H1 (cell line): Measurements from ENCODE around the gene MAP6. TPM values are rescaled to one million over a fixed set of nuclear protein-coding genes. Genes with fewer than 3 reads are reported as not detected.

Source experiments
- CTCF ChIA-PET: fragments of 300-600 bp; sonication (Branson Sonifier 250); formaldehyde crosslinking; loops from one replicate; lab custom pipeline; 2021; ENCODE audit not compliant: partially characterized antibody; lab: Charles Lee
- POLR2A ChIA-PET: fragments of 300-600 bp; sonication (Branson Sonifier 250); formaldehyde crosslinking; loops from one replicate; lab custom pipeline; 2021; ENCODE audit warnings: inconsistent platforms; ENCODE audit not compliant: partially characterized antibody; lab: Charles Lee
- DNase-seq, 2 experiments: peaks; one replicate each; pipeline versions ENCODE4 v3.0.0 to v3.0.0-alpha.2; 2010 to 2022; ENCODE audit warnings: low spot score in 2 of 2, low read depth in 1 of 2, mixed read lengths in 1 of 2
- FAIRE-seq: peaks from 2 replicates; lab custom pipeline; 2011; peaks lifted over from hg19 to GRCh38; lab: Jason Lieb, UNC
- H2AFZ ChIP-seq: 2 replicates; pipeline ENCODE4 v1.8.1; 2012; ENCODE audit warnings: low read length, inconsistent platforms
- H2AK5ac ChIP-seq: 2 replicates; pipeline ENCODE4 v1.6.1; 2013; ENCODE audit warnings: low read depth, low read length
- H2BK120ac ChIP-seq: replicated peaks from 2 replicates; pipeline ENCODE3; 2013; ENCODE audit warnings: low read depth, low read length, inconsistent platforms
- H2BK12ac ChIP-seq: 2 replicates; pipeline ENCODE4 v1.6.1; 2013; ENCODE audit warnings: low read depth, low read length
- H2BK15ac ChIP-seq: 2 replicates; pipeline ENCODE4 v1.6.1; 2013; ENCODE audit warnings: low read length
- H2BK20ac ChIP-seq: 2 replicates; pipeline ENCODE4 v1.6.1; 2013; ENCODE audit warnings: low read length
- H2BK5ac ChIP-seq: 2 replicates; pipeline ENCODE4 v1.6.1; 2013; ENCODE audit warnings: low read depth, low read length
- H3K14ac ChIP-seq: 2 replicates; pipeline ENCODE4 v1.6.1; 2013; ENCODE audit warnings: inconsistent platforms; ENCODE audit not compliant: insufficient read length
- H3K18ac ChIP-seq: 2 replicates; pipeline ENCODE4 v1.6.1; 2013; ENCODE audit warnings: low read length; ENCODE audit errors: extremely low read depth
- H3K23ac ChIP-seq: 2 replicates; pipeline ENCODE4 v1.6.1; 2013; ENCODE audit warnings: inconsistent platforms; ENCODE audit not compliant: insufficient read length
- H3K23me2 ChIP-seq: 2 replicates; pipeline ENCODE4 v1.6.1; 2013; ENCODE audit warnings: low read depth, low read length
- H3K27ac ChIP-seq: 2 replicates; pipeline ENCODE4 v1.6.1; 2011; ENCODE audit warnings: low read depth, low read length, inconsistent platforms
- H3K27me3 ChIP-seq, 4 experiments: replicated peaks in 1 of 4; 1 replicate in 1 of 4; 2 replicates in 3 of 4; pipeline versions ENCODE4 v1.6.1 to v1.8.1; 2011 to 2013; ENCODE audit warnings: low read length in 3 of 4, mild to moderate bottlenecking in 3 of 4, inconsistent platforms in 2 of 4, mixed read lengths in 2 of 4, moderate library complexity in 1 of 4; ENCODE audit not compliant: control insufficient read depth in 3 of 4, insufficient read depth in 3 of 4; ENCODE audit errors: extremely low read depth in 1 of 4
- H3K36me3 ChIP-seq, 4 experiments: 2 replicates each; pipeline versions ENCODE4 v1.6.1 to v1.8.1; 2011 to 2013; ENCODE audit warnings: mild to moderate bottlenecking in 4 of 4, low read length in 3 of 4, moderate library complexity in 2 of 4, control low read depth in 1 of 4, inconsistent platforms in 1 of 4; ENCODE audit not compliant: insufficient read depth in 4 of 4, control insufficient read depth in 2 of 4
- H3K4ac ChIP-seq: replicated peaks from 2 replicates; pipeline ENCODE3; 2013; ENCODE audit warnings: low read length, low read depth, mixed read lengths, inconsistent platforms; ENCODE audit not compliant: insufficient read length
- H3K4me1 ChIP-seq, 4 experiments: replicated peaks in 1 of 4; 1 replicate in 1 of 4; 2 replicates in 3 of 4; pipeline versions ENCODE4 v1.6.1 to v1.8.1; 2011 to 2013; ENCODE audit warnings: low read length in 3 of 4, inconsistent platforms in 2 of 4, mixed read lengths in 1 of 4; ENCODE audit not compliant: insufficient read depth in 4 of 4, control insufficient read depth in 3 of 4
- H3K4me2 ChIP-seq, 2 experiments: 2 replicates each; pipeline versions ENCODE4 v1.6.1 to v1.8.1; 2011 to 2013; ENCODE audit warnings: low read depth in 2 of 2, low read length in 2 of 2, control low read depth in 1 of 2, inconsistent platforms in 1 of 2, mild to moderate bottlenecking in 1 of 2; ENCODE audit not compliant: insufficient read depth in 1 of 2
- H3K4me3 ChIP-seq, 4 experiments: fragments of 200-600, 300-600 bp in 1 of 4; sonication (generic), shearing (Covaris generic), sonication (Bioruptor Twin) in 1 of 4; 2 replicates each; pipeline versions ENCODE4 v1.5.1 to v1.8.1; 2011 to 2016; ENCODE audit warnings: low read length in 4 of 4, low read depth in 3 of 4, control low read depth in 2 of 4, inconsistent platforms in 2 of 4, mild to moderate bottlenecking in 2 of 4, mixed read lengths in 1 of 4, moderate library complexity in 1 of 4; ENCODE audit not compliant: insufficient read depth in 2 of 4; ENCODE audit errors: extremely low read depth in 1 of 4
- H3K56ac ChIP-seq: replicated peaks from 2 replicates; pipeline ENCODE3; 2013; ENCODE audit warnings: low read depth, mild to moderate bottlenecking, mixed read lengths, low read length, inconsistent platforms; ENCODE audit not compliant: insufficient read length
- H3K79me1 ChIP-seq: 2 replicates; pipeline ENCODE4 v1.6.1; 2013; ENCODE audit warnings: low read depth, low read length, control low read depth
- H3K79me2 ChIP-seq, 2 experiments: 2 replicates each; pipeline versions ENCODE4 v1.6.1 to v1.8.1; 2012 to 2013; ENCODE audit warnings: low read length in 2 of 2, mild to moderate bottlenecking in 2 of 2, inconsistent platforms in 1 of 2; ENCODE audit not compliant: insufficient read depth in 2 of 2, control insufficient read depth in 1 of 2
- H3K9ac ChIP-seq, 4 experiments: replicated peaks in 1 of 4; 1 replicate in 1 of 4; 2 replicates in 3 of 4; pipeline versions ENCODE4 v1.6.1 to v1.8.1; 2011 to 2013; ENCODE audit warnings: low read depth in 3 of 4, low read length in 3 of 4, control low read depth in 2 of 4, mild to moderate bottlenecking in 2 of 4, moderate library complexity in 2 of 4, inconsistent platforms in 1 of 4; ENCODE audit errors: extremely low read depth in 1 of 4
- H3K9me3 ChIP-seq, 2 experiments: 2 replicates each; pipeline versions ENCODE4 v1.6.1 to v1.8.1; 2012 to 2013; ENCODE audit warnings: mild to moderate bottlenecking in 2 of 2, moderate library complexity in 2 of 2, control low read depth in 1 of 2, inconsistent platforms in 1 of 2, low read depth in 1 of 2, low read length in 1 of 2, mixed read lengths in 1 of 2; ENCODE audit not compliant: insufficient read depth in 2 of 2
- H4K20me1 ChIP-seq, 2 experiments: replicated peaks in 1 of 2; 2 replicates each; pipeline versions ENCODE3 to v1.8.1; 2011 to 2013; ENCODE audit warnings: inconsistent platforms in 2 of 2, low read length in 2 of 2, mild to moderate bottlenecking in 1 of 2; ENCODE audit not compliant: insufficient read depth in 2 of 2, control insufficient read depth in 1 of 2
- H4K5ac ChIP-seq: 2 replicates; pipeline ENCODE4 v1.6.1; 2013; ENCODE audit warnings: low read length, low read depth, mixed read lengths, inconsistent platforms; ENCODE audit not compliant: insufficient read length
- H4K8ac ChIP-seq: 2 replicates; pipeline ENCODE4 v1.8.0; 2013; ENCODE audit warnings: mild to moderate bottlenecking, moderate library complexity, low read length, inconsistent platforms; ENCODE audit not compliant: insufficient read depth; ENCODE audit errors: extremely low read depth
- H4K91ac ChIP-seq: replicated peaks from 2 replicates; pipeline ENCODE3; 2013; ENCODE audit warnings: low read length, mixed read lengths, inconsistent platforms; ENCODE audit not compliant: insufficient read length
- BCL11A ChIP-seq, 2 experiments: IDR thresholded peaks; one replicate each; pipeline ENCODE4 v1.6.1; 2011; ENCODE audit warnings: low read depth in 2 of 2, low read length in 2 of 2, mild to moderate bottlenecking in 2 of 2
- CEBPB ChIP-seq: IDR thresholded peaks from 2 replicates; pipeline ENCODE4 v1.6.1; 2012; ENCODE audit warnings: low read depth, low read length
- EZH2 ChIP-seq: fragments of 200-600 bp; sonication (generic); IDR thresholded peaks from 2 replicates; pipeline ENCODE4 v1.7.1; 2012; ENCODE audit warnings: low read depth, mild to moderate bottlenecking, moderate library complexity, low read length, inconsistent platforms; ENCODE audit not compliant: severe bottlenecking
- GABPA ChIP-seq: IDR thresholded peaks from 2 replicates; pipeline ENCODE4 v1.6.1; 2011; ENCODE audit warnings: mild to moderate bottlenecking, low read length, moderate library complexity, borderline replicate concordance; ENCODE audit not compliant: insufficient read depth
- HDAC6 ChIP-seq: IDR thresholded peaks from one replicate; pipeline ENCODE4 v1.7.1; 2012; ENCODE audit warnings: low read depth, mild to moderate bottlenecking, inconsistent platforms, low read length, moderate library complexity
- POLR2A ChIP-seq, 2 experiments: IDR thresholded peaks; 1 replicate in 1 of 2; 2 replicates in 1 of 2; pipeline ENCODE4 v1.6.1; 2011; ENCODE audit warnings: low read depth in 2 of 2, low read length in 2 of 2, mild to moderate bottlenecking in 2 of 2; ENCODE audit errors: control extremely low read depth in 1 of 2
- RAD21 ChIP-seq, 2 experiments: IDR thresholded peaks in 1 of 2; conservative IDR thresholded peaks in 1 of 2; 2 replicates each; pipeline ENCODE4 v1.6.1; 2011; ENCODE audit warnings: low read depth in 2 of 2, low read length in 2 of 2, improper control_type of control experiment in 1 of 2, inconsistent platforms in 1 of 2, mild to moderate bottlenecking in 1 of 2, moderate library complexity in 1 of 2
- RBBP5 ChIP-seq: IDR thresholded peaks from 2 replicates; pipeline ENCODE4 v1.7.1; 2012; ENCODE audit warnings: low read depth, mild to moderate bottlenecking, inconsistent platforms, low read length, moderate library complexity, borderline replicate concordance
- RFX5 ChIP-seq: IDR thresholded peaks from 2 replicates; pipeline ENCODE4 v1.6.1; 2011; ENCODE audit warnings: low read depth, low read length, improper control_type of control experiment, borderline replicate concordance
- SP1 ChIP-seq: IDR thresholded peaks from 2 replicates; pipeline ENCODE4 v1.6.1; 2011; ENCODE audit warnings: low read depth, low read length
- SRF ChIP-seq: IDR thresholded peaks from 2 replicates; pipeline ENCODE4 v1.6.1; 2011; ENCODE audit warnings: mild to moderate bottlenecking, low read depth, low read length, moderate library complexity
- TEAD4 ChIP-seq: IDR thresholded peaks from 2 replicates; pipeline ENCODE4 v1.6.1; 2012; ENCODE audit warnings: low read depth, low read length, inconsistent platforms, mixed read lengths
- WGBS, 2 experiments: shearing (Covaris generic) in 1 of 2; methylation state at CpG; one replicate each; pipeline versions ENCODE4 v1.1.6 to v1.1.7; 2013 to 2015; ENCODE audit warnings: low lambda C conversion rate in 2 of 2, mixed read lengths in 2 of 2, inconsistent platforms in 1 of 2, low coverage in 1 of 2, missing lambda C conversion rate in 1 of 2; ENCODE audit not compliant: insufficient replicate concordance in 2 of 2, insufficient coverage in 1 of 2, insufficient read length in 1 of 2; ENCODE audit errors: extremely low coverage in 1 of 2, missing lambda C conversion rate in 1 of 2; 5-methylcytosine and 5-hydroxymethylcytosine counted together
- polyA plus RNA-seq, 7 experiments: library from polyadenylated mRNA; depleted of rRNA in 3 of 7; stranded (reverse) in 5 of 7; unstranded in 2 of 7; fragments of >200 nt in 5 of 7; fragments of 200-250 nt in 2 of 7; gene quantifications; 1 replicate in 5 of 7; 2 replicates in 1 of 7; 4 replicates in 1 of 7; pipeline versions ENCODE4 v1.2.1 to v1.2.3, GENCODE V29; 2011 to 2013; ENCODE audit warnings: missing spikeins in 2 of 7, mixed read lengths in 2 of 7
- total RNA-seq: library from RNA; stranded (reverse); fragmentation: NEBNext Ultra II Directional; extraction: Animal tissue kit (Norgen Biotek cat#: 25700); gene quantifications from 2 replicates; pipeline ENCODE4 v1.2.1, GENCODE V29; 2021
- TF ChIP-seq, protein P1 (sequence below): IDR thresholded peaks from 2 replicates; pipeline ENCODE4 v1.6.1; 2012; ENCODE audit warnings: inconsistent platforms

The MAP6 gene
- total and polyA plus RNA-seq, 2 of the 8 experiments (the other 6 are each of a cell fraction or from before 2014, with no cell fraction given): 0.54 to 0.89 TPM

DNA sequence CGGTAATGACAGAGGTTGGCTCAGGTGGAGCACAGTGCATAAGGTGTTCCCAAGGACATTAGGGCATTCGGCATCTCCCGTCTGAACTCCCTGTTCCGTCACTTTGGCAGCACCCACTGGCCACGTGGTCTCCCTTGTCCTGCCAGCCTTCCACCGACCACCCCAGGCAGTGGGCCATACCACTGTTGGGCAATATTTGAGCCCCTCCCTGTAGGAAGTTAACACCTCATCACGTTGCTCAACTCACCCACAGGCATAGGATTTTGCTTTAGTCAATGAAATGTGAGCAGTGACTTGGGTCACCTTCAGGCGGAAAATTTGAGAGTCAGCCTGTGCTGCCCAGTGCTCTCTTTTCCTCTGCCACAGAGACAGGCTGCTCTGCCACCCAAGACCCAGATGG is 62.7 kb downstream of the MAP6 start:
- DNase-seq: no peak
- H3K36me3 ChIP-seq: no peaks in the 10 kb centered on the region
- no peaks in the 10 kb centered on the region for H3K79me2 ChIP-seq
- H3K27me3 ChIP-seq: no peaks in the 10 kb centered on the region
- WGBS, 2 experiments: 95 to 100% methylated on average over 1 to 8 of the region's 8 CpGs
- TF ChIP-seq HDAC6 (no peak), RAD21 (IDR thresholded peaks at IDR 0.05 in 1 of 2, conservative IDR thresholded peaks at IDR 0.05 in 1 of 2; ENCODE audit: low read depth in 2 of 2, low read length in 2 of 2) (no peak), RBBP5 (no peak), CEBPB (no peak), EZH2 (no peak), POLR2A (IDR thresholded peaks at IDR 0.05; ENCODE audit: control extremely low read depth in 1 of 2, low read depth in 2 of 2, low read length in 2 of 2) (no peak), TEAD4 (no peak), GABPA (no peak), SP1 (no peak), BCL11A (IDR thresholded peaks at IDR 0.05; ENCODE audit: low read depth in 2 of 2, low read length in 2 of 2) (no peak), SRF (no peak), RFX5 (no peak)
- TF ChIP-seq, protein P1, sequence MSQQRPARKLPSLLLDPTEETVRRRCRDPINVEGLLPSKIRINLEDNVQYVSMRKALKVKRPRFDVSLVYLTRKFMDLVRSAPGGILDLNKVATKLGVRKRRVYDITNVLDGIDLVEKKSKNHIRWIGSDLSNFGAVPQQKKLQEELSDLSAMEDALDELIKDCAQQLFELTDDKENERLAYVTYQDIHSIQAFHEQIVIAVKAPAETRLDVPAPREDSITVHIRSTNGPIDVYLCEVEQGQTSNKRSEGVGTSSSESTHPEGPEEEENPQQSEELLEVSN: no peak
- no peaks in the 10 kb centered on the region for H3K9me3 ChIP-seq
- no peak overlapping the region for H4K91ac ChIP-seq
- H4K5ac ChIP-seq: no peak overlapping the region
- H3K4me1 ChIP-seq: peaks cover 0 to 2% (median 0%) of the 10 kb centered on the region in 4 experiments; a peak in 2 of 7 replicates
- H2BK15ac ChIP-seq: no peak overlapping the region
- ChIA-PET POLR2A (interaction anchor here (0.6 to 1.0 kb wide), 2 partner anchors 8 to 35 kb away, joined by 3 read pairs; no protein-coding TSS in a partner anchor), CTCF (no interaction called here)
- no peaks in the 10 kb centered on the region for H3K23me2 ChIP-seq
- H4K20me1 ChIP-seq: no peaks in the 10 kb centered on the region
- no peak overlapping the region for H3K23ac ChIP-seq
- no peak overlapping the region for H3K56ac ChIP-seq
- H2BK120ac ChIP-seq: no peak overlapping the region
- H3K4me3 ChIP-seq: no peak overlapping the region
- no peak overlapping the region for H3K4me2 ChIP-seq
- H3K9ac ChIP-seq: no peak overlapping the region
- no peak overlapping the region for H2BK20ac ChIP-seq
- H4K8ac ChIP-seq: no peak overlapping the region
- H2AFZ ChIP-seq: no peak overlapping the region
- H2BK5ac ChIP-seq: no peak overlapping the region
- no peak overlapping the region for H3K18ac ChIP-seq
- H3K79me1 ChIP-seq: no peaks in the 10 kb centered on the region
- H3K4ac ChIP-seq: no peak overlapping the region
- H2BK12ac ChIP-seq: no peak overlapping the region
- H2AK5ac ChIP-seq: no peak overlapping the region
- no peak for FAIRE-seq
- no peak overlapping the region for H3K14ac ChIP-seq
- no peak overlapping the region for H3K27ac ChIP-seq
